ENCODE results near the gene MACROD2.

DNA sequence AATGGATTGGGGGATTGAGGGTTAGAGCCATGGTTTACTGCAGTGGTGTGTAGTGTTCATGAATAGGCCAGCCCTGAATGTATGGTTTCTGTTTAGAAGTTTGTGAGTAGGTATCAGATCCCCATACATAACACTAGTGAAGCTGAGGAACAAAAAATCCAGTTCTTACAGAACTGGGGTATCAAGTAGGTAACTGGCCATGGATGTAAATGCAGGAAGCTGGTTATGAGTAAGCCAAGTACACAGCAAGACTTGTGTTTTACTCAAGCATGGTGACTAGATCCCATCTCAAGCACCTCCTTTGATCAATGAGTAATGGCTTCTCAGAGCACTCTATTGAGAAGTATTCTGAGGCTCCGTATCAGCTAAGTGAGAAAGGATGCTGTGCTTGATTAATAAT lies 955.8 kb downstream of the MACROD2 start:
- TF ChIP-seq, protein P1, sequence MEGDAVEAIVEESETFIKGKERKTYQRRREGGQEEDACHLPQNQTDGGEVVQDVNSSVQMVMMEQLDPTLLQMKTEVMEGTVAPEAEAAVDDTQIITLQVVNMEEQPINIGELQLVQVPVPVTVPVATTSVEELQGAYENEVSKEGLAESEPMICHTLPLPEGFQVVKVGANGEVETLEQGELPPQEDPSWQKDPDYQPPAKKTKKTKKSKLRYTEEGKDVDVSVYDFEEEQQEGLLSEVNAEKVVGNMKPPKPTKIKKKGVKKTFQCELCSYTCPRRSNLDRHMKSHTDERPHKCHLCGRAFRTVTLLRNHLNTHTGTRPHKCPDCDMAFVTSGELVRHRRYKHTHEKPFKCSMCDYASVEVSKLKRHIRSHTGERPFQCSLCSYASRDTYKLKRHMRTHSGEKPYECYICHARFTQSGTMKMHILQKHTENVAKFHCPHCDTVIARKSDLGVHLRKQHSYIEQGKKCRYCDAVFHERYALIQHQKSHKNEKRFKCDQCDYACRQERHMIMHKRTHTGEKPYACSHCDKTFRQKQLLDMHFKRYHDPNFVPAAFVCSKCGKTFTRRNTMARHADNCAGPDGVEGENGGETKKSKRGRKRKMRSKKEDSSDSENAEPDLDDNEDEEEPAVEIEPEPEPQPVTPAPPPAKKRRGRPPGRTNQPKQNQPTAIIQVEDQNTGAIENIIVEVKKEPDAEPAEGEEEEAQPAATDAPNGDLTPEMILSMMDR (IDR thresholded peaks at IDR 0.05) = no peak
- TF ChIP-seq EP300 (IDR thresholded peaks at IDR 0.05) = no peak

Data from suprapubic skin (tissue), 3 donors.